IPS-18a (cell line): ENCODE results near the gene SAMD15.
A peak's percentile ranks its signal among the peaks of the same experiment; 100 is the strongest.

ENCODE experiments used
- H3K27ac ChIP-seq: one replicate; pipeline ENCODE4 v1.5.1; 2013; ENCODE audit warnings: low read length
- H3K27me3 ChIP-seq: one replicate; pipeline ENCODE4 v1.6.1; 2013; ENCODE audit warnings: mild to moderate bottlenecking, low read length; ENCODE audit not compliant: control insufficient read depth, insufficient read depth
- H3K36me3 ChIP-seq: one replicate; pipeline ENCODE4 v1.6.1; 2013; ENCODE audit warnings: low read depth, low read length; ENCODE audit not compliant: control insufficient read depth
- H3K4me1 ChIP-seq: one replicate; pipeline ENCODE4 v1.6.1; 2013; ENCODE audit warnings: low read depth, low read length; ENCODE audit not compliant: control insufficient read depth
- H3K4me3 ChIP-seq: one replicate; pipeline ENCODE4 v1.5.1; 2013; ENCODE audit warnings: low read length
- H3K9ac ChIP-seq: one replicate; pipeline ENCODE4 v1.6.1; 2013; ENCODE audit warnings: mild to moderate bottlenecking, low read length, moderate library complexity
- H3K9me3 ChIP-seq: one replicate; pipeline ENCODE4 v1.6.1; 2013; ENCODE audit warnings: low read depth, low read length; ENCODE audit not compliant: control insufficient read depth

Gene SAMD15

GRCh38 chr14:77346495-77346894 is 30.7 kb upstream of the SAMD15 start:
- H3K36me3 ChIP-seq = no peaks in the 10 kb centered on the region
- H3K27ac ChIP-seq = no peak overlapping the region
- no peak overlapping the region for H3K9ac ChIP-seq
- H3K4me3 ChIP-seq = no peak overlapping the region
- H3K9me3 ChIP-seq = no peaks in the 10 kb centered on the region
- no peaks in the 10 kb centered on the region for H3K27me3 ChIP-seq
- peaks cover 4% of the 10 kb centered on the region for H3K4me1 ChIP-seq

- no peaks in the 10 kb centered on the region for H3K27me3 ChIP-seq
- H3K36me3 ChIP-seq = no peaks in the 10 kb centered on the region
- H3K9ac ChIP-seq = no peak overlapping the region
- H3K4me3 ChIP-seq = no peak overlapping the region
- H3K9me3 ChIP-seq = no peaks in the 10 kb centered on the region
- peaks cover 4% of the 10 kb centered on the region for H3K4me1 ChIP-seq
- H3K27ac ChIP-seq = no peak overlapping the region
Measured at GRCh38 chr14:77347751-77348150, 29.4 kb upstream of the SAMD15 start.

- no peak overlapping the region for H3K9ac ChIP-seq
- no peaks in the 10 kb centered on the region for H3K36me3 ChIP-seq
- H3K27me3 ChIP-seq = no peaks in the 10 kb centered on the region
- H3K9me3 ChIP-seq = no peaks in the 10 kb centered on the region
- H3K4me3 ChIP-seq = no peak overlapping the region
- H3K4me1 ChIP-seq = no peaks in the 10 kb centered on the region
- no peak overlapping the region for H3K27ac ChIP-seq
Measured at GRCh38 chr14:77353469-77354141, 23.6 kb upstream of the SAMD15 start.

GRCh38 chr14:77355811-77356210 is 21.4 kb upstream of the SAMD15 start:
- Histone ChIP-seq H3K27ac (no peak overlapping the region), H3K9me3 (no peaks in the 10 kb centered on the region), H3K4me3 (no peak overlapping the region), H3K9ac (no peak overlapping the region), H3K27me3 (no peaks in the 10 kb centered on the region), H3K4me1 (no peaks in the 10 kb centered on the region), H3K36me3 (no peaks in the 10 kb centered on the region)

GRCh38 chr14:77356899-77357298 is 20.3 kb upstream of the SAMD15 start:
- no peak overlapping the region for H3K27ac ChIP-seq
- no peaks in the 10 kb centered on the region for H3K4me1 ChIP-seq
- no peaks in the 10 kb centered on the region for H3K27me3 ChIP-seq
- H3K9me3 ChIP-seq = no peaks in the 10 kb centered on the region
- no peak overlapping the region for H3K9ac ChIP-seq
- H3K4me3 ChIP-seq = no peak overlapping the region
- H3K36me3 ChIP-seq = no peaks in the 10 kb centered on the region

- Histone ChIP-seq H3K9me3 (no peaks in the 10 kb centered on the region), H3K4me3 (no peak overlapping the region), H3K9ac (no peak overlapping the region), H3K27me3 (no peaks in the 10 kb centered on the region), H3K36me3 (no peaks in the 10 kb centered on the region), H3K27ac (no peak overlapping the region), H3K4me1 (no peaks in the 10 kb centered on the region)
Measured at GRCh38 chr14:77359626-77360025, 17.6 kb upstream of the SAMD15 start.

- Histone ChIP-seq H3K9ac (no peak overlapping the region), H3K27me3 (no peaks in the 10 kb centered on the region), H3K4me1 (no peaks in the 10 kb centered on the region), H3K36me3 (no peaks in the 10 kb centered on the region), H3K27ac (no peak overlapping the region), H3K4me3 (no peak overlapping the region), H3K9me3 (no peaks in the 10 kb centered on the region)
Measured at GRCh38 chr14:77364146-77364545, 13.0 kb upstream of the SAMD15 start.

GRCh38 chr14:77369285-77369684 is 7.9 kb upstream of the SAMD15 start:
- Histone ChIP-seq H3K9ac (no peak overlapping the region), H3K36me3 (no peaks in the 10 kb centered on the region), H3K27ac (no peak overlapping the region), H3K9me3 (no peaks in the 10 kb centered on the region), H3K4me1 (no peaks in the 10 kb centered on the region), H3K27me3 (no peaks in the 10 kb centered on the region), H3K4me3 (no peak overlapping the region)

- no peaks in the 10 kb centered on the region for H3K9me3 ChIP-seq
- H3K27ac ChIP-seq = no peak overlapping the region
- H3K27me3 ChIP-seq = no peaks in the 10 kb centered on the region
- peaks cover 5% of the 10 kb centered on the region for H3K4me1 ChIP-seq
- no peak overlapping the region for H3K9ac ChIP-seq
- H3K4me3 ChIP-seq = no peak overlapping the region
- no peaks in the 10 kb centered on the region for H3K36me3 ChIP-seq
Measured at GRCh38 chr14:77372304-77372841, 4.8 kb upstream of the SAMD15 start.

- Histone ChIP-seq H3K9ac (peak overlapping the region; percentile 77), H3K27ac (no peak overlapping the region), H3K4me3 (peak overlapping the region; percentile 95), H3K9me3 (no peaks in the 10 kb centered on the region), H3K4me1 (peaks cover 5% of the 10 kb centered on the region), H3K27me3 (no peaks in the 10 kb centered on the region), H3K36me3 (no peaks in the 10 kb centered on the region)
Measured at GRCh38 chr14:77375164-77375950, 1.8 kb upstream of the SAMD15 start.

GRCh38 chr14:77375973-77376770 is 1.0 kb upstream of the SAMD15 start:
- Histone ChIP-seq H3K27ac (no peak overlapping the region), H3K4me1 (peaks cover 5% of the 10 kb centered on the region), H3K9me3 (no peaks in the 10 kb centered on the region), H3K4me3 (peak overlapping the region; percentile 95), H3K27me3 (no peaks in the 10 kb centered on the region), H3K36me3 (no peaks in the 10 kb centered on the region), H3K9ac (peak overlapping the region; percentile 77)
